8988T (cell line): Measurements from ENCODE around the gene SLC25A15.
"Not testable (repeated sequence)": the region's sequence is repeated elsewhere in the genome, so short reads cannot be mapped to it uniquely, and the experiment has no call there.

ENCODE experiments used
- DNase-seq: peaks from one replicate; pipeline ENCODE4 v3.0.0; 2011

SLC25A15 gene

GRCh38 chr13:40814803-40815202 lies 25.4 kb downstream of the SLC25A15 start:
- DNase-seq, result no peak

- DNase-seq, result no peak
Measured at GRCh38 chr13:40818926-40819325, 29.5 kb downstream of the SLC25A15 start.

GRCh38 chr13:40819797-40820315 lies 30.4 kb downstream of the SLC25A15 start:
- DNase-seq, result no peak

- DNase-seq, result not testable (repeated sequence)
Measured at GRCh38 chr13:40839725-40840124, 50.3 kb downstream of the SLC25A15 start.

- DNase-seq, result not testable (repeated sequence)
Measured at GRCh38 chr13:40840955-40841354, 51.5 kb downstream of the SLC25A15 start.
